Measurements from ENCODE around the gene SMPD3. TPM values are rescaled to one million over a fixed set of nuclear protein-coding genes. Genes with fewer than 3 reads are reported as not detected.

The SMPD3 gene
- total RNA-seq, 1 experiment from 2014 or later = not detected

DNA sequence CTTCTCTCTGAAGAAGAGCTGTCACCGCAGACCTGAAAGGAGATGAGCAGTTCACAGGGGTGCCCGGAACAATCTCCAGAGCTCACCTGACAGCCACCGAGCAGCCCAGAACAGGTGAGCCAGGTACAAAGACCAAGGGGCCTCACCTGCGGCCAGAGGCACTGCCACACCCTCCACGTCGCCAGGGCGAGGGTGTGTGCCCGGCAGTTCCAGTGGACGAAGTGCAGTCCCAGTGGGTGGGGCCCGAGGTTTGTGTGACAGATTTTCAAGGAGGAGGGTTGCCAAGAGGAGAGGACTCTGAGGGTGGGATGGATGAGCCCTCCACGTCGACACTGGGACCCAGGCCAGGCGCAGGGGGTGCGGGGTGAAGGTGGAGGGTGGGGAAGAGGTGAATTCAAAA lies 61.7 kb downstream of the SMPD3 start:
- CTCF ChIA-PET = no interaction called here
- Mint-ChIP-seq H3K9me3 (ENCODE audit: unreplicated experiment) (no peaks in the 10 kb centered on the region), H3K27me3 (ENCODE audit: insufficient read depth, unreplicated experiment) (no peaks in the 10 kb centered on the region), H3K27ac (ENCODE audit: low read depth, unreplicated experiment) (no peak overlapping the region), H3K4me3 (ENCODE audit: unreplicated experiment) (no peak overlapping the region), H3K36me3 (ENCODE audit: insufficient read depth, unreplicated experiment) (no peaks in the 10 kb centered on the region), H3K4me1 (ENCODE audit: insufficient read depth, unreplicated experiment) (no peaks in the 10 kb centered on the region)
- no peak for DNase-seq (ENCODE audit: unreplicated experiment)
- POLR2A ChIA-PET = no interaction called here
- no TSS peak for BruUV-seq (replicated peaks)
- intact Hi-C loops (cut with micrococcal nuclease) = no loop called here
- TF ChIP-seq, protein P1, sequence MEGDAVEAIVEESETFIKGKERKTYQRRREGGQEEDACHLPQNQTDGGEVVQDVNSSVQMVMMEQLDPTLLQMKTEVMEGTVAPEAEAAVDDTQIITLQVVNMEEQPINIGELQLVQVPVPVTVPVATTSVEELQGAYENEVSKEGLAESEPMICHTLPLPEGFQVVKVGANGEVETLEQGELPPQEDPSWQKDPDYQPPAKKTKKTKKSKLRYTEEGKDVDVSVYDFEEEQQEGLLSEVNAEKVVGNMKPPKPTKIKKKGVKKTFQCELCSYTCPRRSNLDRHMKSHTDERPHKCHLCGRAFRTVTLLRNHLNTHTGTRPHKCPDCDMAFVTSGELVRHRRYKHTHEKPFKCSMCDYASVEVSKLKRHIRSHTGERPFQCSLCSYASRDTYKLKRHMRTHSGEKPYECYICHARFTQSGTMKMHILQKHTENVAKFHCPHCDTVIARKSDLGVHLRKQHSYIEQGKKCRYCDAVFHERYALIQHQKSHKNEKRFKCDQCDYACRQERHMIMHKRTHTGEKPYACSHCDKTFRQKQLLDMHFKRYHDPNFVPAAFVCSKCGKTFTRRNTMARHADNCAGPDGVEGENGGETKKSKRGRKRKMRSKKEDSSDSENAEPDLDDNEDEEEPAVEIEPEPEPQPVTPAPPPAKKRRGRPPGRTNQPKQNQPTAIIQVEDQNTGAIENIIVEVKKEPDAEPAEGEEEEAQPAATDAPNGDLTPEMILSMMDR (IDR thresholded peaks at IDR 0.05; ENCODE audit: unreplicated experiment) = no peak

DNA sequence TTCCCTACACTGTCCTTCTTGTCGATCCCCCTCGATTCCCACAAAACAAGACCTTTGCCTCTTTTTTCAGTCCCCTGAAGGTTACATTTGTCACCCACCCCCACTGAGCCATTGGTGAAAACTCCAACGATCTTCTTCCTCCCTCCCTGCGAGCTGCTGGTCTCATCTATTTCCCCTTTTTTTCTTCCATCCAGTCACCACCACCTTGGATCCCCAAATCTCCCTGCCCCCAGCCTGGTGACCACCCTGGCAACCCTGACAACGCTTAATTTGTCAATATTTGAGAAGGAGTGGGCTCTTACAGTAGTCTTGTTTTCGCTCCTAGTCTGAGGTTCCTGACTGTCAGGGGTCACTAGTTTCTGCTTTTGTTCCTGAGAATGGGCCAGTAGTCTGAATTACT lies 62.9 kb downstream of the SMPD3 start:
- no peak for DNase-seq (ENCODE audit: unreplicated experiment)
- Mint-ChIP-seq H3K4me3 (ENCODE audit: unreplicated experiment) (no peak overlapping the region), H3K36me3 (ENCODE audit: insufficient read depth, unreplicated experiment) (no peaks in the 10 kb centered on the region), H3K9me3 (ENCODE audit: unreplicated experiment) (no peaks in the 10 kb centered on the region), H3K4me1 (ENCODE audit: insufficient read depth, unreplicated experiment) (no peaks in the 10 kb centered on the region), H3K27ac (ENCODE audit: low read depth, unreplicated experiment) (no peak overlapping the region), H3K27me3 (ENCODE audit: insufficient read depth, unreplicated experiment) (no peaks in the 10 kb centered on the region)
- POLR2A ChIA-PET = no interaction called here
- intact Hi-C loops (cut with micrococcal nuclease) = no loop called here
- TF ChIP-seq, protein P1 (IDR thresholded peaks at IDR 0.05; ENCODE audit: unreplicated experiment) = no peak
- BruUV-seq (replicated peaks) = no TSS peak
- CTCF ChIA-PET = interaction anchor here (0.6 to 2.0 kb wide), 2 partner anchors 30 to 124 kb away, joined by 3 to 9 read pairs; no protein-coding TSS in a partner anchor

DNA sequence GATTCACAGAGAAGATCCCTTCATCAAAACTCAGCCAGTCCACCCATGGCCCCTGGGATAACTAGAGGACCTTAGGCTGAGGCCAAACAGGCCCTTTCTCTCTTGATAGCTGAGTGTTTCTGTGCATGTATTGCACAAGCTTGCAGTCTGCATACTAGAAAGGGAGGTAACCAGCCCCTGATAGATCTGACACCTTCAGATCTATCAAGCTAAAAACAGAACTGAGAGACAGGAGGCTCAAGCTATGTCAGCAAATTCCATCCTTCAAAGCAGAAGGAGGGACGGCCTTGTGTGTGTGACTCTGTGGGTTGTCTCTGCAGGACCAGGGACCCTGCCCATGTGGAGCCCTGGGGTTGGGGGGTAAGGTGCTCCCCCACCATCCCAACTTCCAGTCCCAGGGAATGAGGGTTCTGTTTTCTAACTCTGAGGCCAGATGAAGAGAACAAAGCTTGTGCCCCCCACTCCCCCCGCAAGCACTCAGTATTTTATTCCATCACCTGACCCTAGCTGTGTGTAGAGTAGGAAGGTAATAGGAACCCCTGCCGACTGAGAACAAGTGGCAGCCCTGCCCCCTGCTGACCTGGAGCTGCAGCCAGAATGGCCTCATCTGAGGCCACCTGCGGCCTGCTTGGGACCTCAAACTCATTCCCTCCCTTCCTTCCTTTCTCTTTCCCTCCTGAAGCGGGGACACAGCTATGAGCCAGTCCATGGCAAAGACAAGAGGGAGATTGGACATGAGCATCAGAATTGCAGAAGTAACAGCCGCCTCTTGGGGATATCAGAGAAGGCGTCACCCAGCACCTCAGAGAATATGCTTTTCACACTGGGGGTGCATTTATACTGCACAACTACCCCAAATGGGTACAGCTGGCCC lies 63.8 kb downstream of the SMPD3 start:
- Mint-ChIP-seq H3K27me3 (ENCODE audit: insufficient read depth, unreplicated experiment) (no peaks in the 10 kb centered on the region), H3K27ac (ENCODE audit: low read depth, unreplicated experiment) (no peak overlapping the region), H3K36me3 (ENCODE audit: insufficient read depth, unreplicated experiment) (no peaks in the 10 kb centered on the region), H3K4me1 (ENCODE audit: insufficient read depth, unreplicated experiment) (no peaks in the 10 kb centered on the region), H3K9me3 (ENCODE audit: unreplicated experiment) (no peaks in the 10 kb centered on the region), H3K4me3 (ENCODE audit: unreplicated experiment) (no peak overlapping the region)
- BruUV-seq (replicated peaks) = no TSS peak
- TF ChIP-seq, protein P1 (IDR thresholded peaks at IDR 0.05; ENCODE audit: unreplicated experiment) = no peak
- ChIA-PET POLR2A (interaction anchor here (0.6 kb wide), 1 partner anchor 15 kb away, joined by 3 read pairs; no protein-coding TSS in a partner anchor), CTCF (interaction anchor here (0.5 to 2.0 kb wide), 7 partner anchors 9 to 595 kb away, joined by 3 to 9 read pairs (median 4); no protein-coding TSS in a partner anchor)
- intact Hi-C loops (cut with micrococcal nuclease) = no loop called here
- no peak for DNase-seq (ENCODE audit: unreplicated experiment)

GRCh38 chr16:68383858-68384257 lies 64.5 kb downstream of the SMPD3 start:
- H3K36me3 Mint-ChIP-seq (ENCODE audit: insufficient read depth, unreplicated experiment) = no peaks in the 10 kb centered on the region
- no peaks in the 10 kb centered on the region for H3K27me3 Mint-ChIP-seq (ENCODE audit: insufficient read depth, unreplicated experiment)
- H3K27ac Mint-ChIP-seq (ENCODE audit: low read depth, unreplicated experiment) = no peak overlapping the region
- ChIA-PET POLR2A (no interaction called here), CTCF (interaction anchor here (1.4 to 2.0 kb wide), 3 partner anchors 9 to 137 kb away, joined by 3 to 9 read pairs (median 5); no protein-coding TSS in a partner anchor)
- no peak overlapping the region for H3K4me3 Mint-ChIP-seq (ENCODE audit: unreplicated experiment)
- H3K4me1 Mint-ChIP-seq (ENCODE audit: insufficient read depth, unreplicated experiment) = no peaks in the 10 kb centered on the region
- no peak for DNase-seq (ENCODE audit: unreplicated experiment)
- no peaks in the 10 kb centered on the region for H3K9me3 Mint-ChIP-seq (ENCODE audit: unreplicated experiment)
- intact Hi-C loops (cut with micrococcal nuclease) = no loop called here
- TF ChIP-seq, protein P1 (IDR thresholded peaks at IDR 0.05; ENCODE audit: unreplicated experiment) = no peak
- no TSS peak for BruUV-seq (replicated peaks)

Measured in MCF 10A (cell line).